Hepatocyte (in vitro differentiated cells): ENCODE results near the gene RASD2. TPM values are rescaled to one million over a fixed set of nuclear protein-coding genes. Genes with fewer than 3 reads are reported as not detected.

ENCODE experiments used
- DNase-seq: peaks from one replicate; pipeline ENCODE4 v3.0.0-alpha.2; 2016; ENCODE audit warnings: low spot score
- H2AFZ ChIP-seq: fragments of 200-600 bp; sonication (generic); 2 replicates; pipeline ENCODE4 v1.6.0; 2016; ENCODE audit warnings: antibody characterized with exemption, mild to moderate bottlenecking
- H3K27ac ChIP-seq: fragments of 200-600 bp; sonication (generic); 2 replicates; pipeline ENCODE4 v1.5.1; 2016; ENCODE audit warnings: mild to moderate bottlenecking
- H3K27me3 ChIP-seq: fragments of 200-600 bp; sonication (generic); 2 replicates; pipeline ENCODE4 v1.6.1; 2016
- H3K36me3 ChIP-seq: fragments of 200-600 bp; sonication (generic); replicated peaks from 2 replicates; pipeline ENCODE4 v1.5.1; 2016; ENCODE audit warnings: low read depth; ENCODE audit not compliant: insufficient read depth
- H3K4me1 ChIP-seq: fragments of 200-600 bp; sonication (generic); 2 replicates; pipeline ENCODE4 v1.5.1; 2016; ENCODE audit warnings: mild to moderate bottlenecking, moderate library complexity; ENCODE audit not compliant: insufficient read depth
- H3K4me2 ChIP-seq: fragments of 200-600 bp; sonication (generic); 2 replicates; pipeline ENCODE4 v1.6.0; 2016
- H3K4me3 ChIP-seq: fragments of 200-600 bp; sonication (generic); 2 replicates; pipeline ENCODE4 v1.5.1; 2016; ENCODE audit warnings: mild to moderate bottlenecking
- H3K79me2 ChIP-seq: fragments of 200-600 bp; sonication (generic); 2 replicates; pipeline ENCODE4 v1.6.0; 2017; ENCODE audit warnings: mild to moderate bottlenecking
- H3K9me2 ChIP-seq: fragments of 200-600 bp; sonication (generic); replicated peaks from 2 replicates; pipeline ENCODE4 v1.6.0; 2017; ENCODE audit warnings: mild to moderate bottlenecking; ENCODE audit not compliant: insufficient read depth
- H3K9me3 ChIP-seq: fragments of 200-600 bp; sonication (generic); 2 replicates; pipeline ENCODE4 v1.5.1; 2016; ENCODE audit warnings: low read depth, mild to moderate bottlenecking
- H4K20me1 ChIP-seq: fragments of 200-600 bp; sonication (generic); 2 replicates; pipeline ENCODE4 v1.6.0; 2016; ENCODE audit warnings: mild to moderate bottlenecking; ENCODE audit not compliant: insufficient read depth, poor library complexity, severe bottlenecking
- CTCF ChIP-seq: fragments of 200-600 bp; sonication (generic); IDR thresholded peaks from 2 replicates; pipeline ENCODE4 v1.5.1; 2016; ENCODE audit warnings: antibody characterized with exemption, mild to moderate bottlenecking; ENCODE audit not compliant: poor library complexity
- EZH2 ChIP-seq: fragments of 200-600 bp; sonication (generic); IDR thresholded peaks from 2 replicates; pipeline ENCODE4 v1.6.1; 2016; ENCODE audit warnings: antibody characterized with exemption, mild to moderate bottlenecking, borderline replicate concordance
- EZH2phosphoT487 ChIP-seq: fragments of 200-600 bp; sonication (generic); IDR thresholded peaks from one replicate; pipeline ENCODE4 v1.6.1; 2018; ENCODE audit warnings: antibody characterized with exemption, mild to moderate bottlenecking, low read depth, moderate library complexity; ENCODE audit not compliant: unreplicated experiment, severe bottlenecking
- WGBS: methylation state at CpG from one replicate; pipeline ENCODE4 v1.1.6; 2016; ENCODE audit warnings: low lambda C conversion rate; ENCODE audit errors: missing lambda C conversion rate; 5-methylcytosine and 5-hydroxymethylcytosine counted together
- polyA plus RNA-seq: library from polyadenylated mRNA; unstranded; fragments of >200 nt; fragmentation: Nextera tagmentation; extraction: Ambion mirVana; gene quantifications from 2 replicates; pipeline ENCODE4 v1.2.1, GENCODE V29; 2016
- total RNA-seq: library from RNA; depleted of rRNA; stranded (reverse); fragments of >200 nt; gene quantifications from 2 replicates; pipeline ENCODE4 v1.2.3, GENCODE V29; 2014

RASD2 gene
- total and polyA plus RNA-seq, 2 experiments from 2014 or later: 1.3 to 12.7 TPM

- no peak for TF ChIP-seq CTCF
- no peak for TF ChIP-seq EZH2
- no peak for TF ChIP-seq EZH2phosphoT487
- H3K27me3 ChIP-seq: no peaks in the 10 kb centered on the region
- no peaks in the 10 kb centered on the region for H3K79me2 ChIP-seq
- no peaks in the 10 kb centered on the region for H3K9me3 ChIP-seq
- no peak overlapping the region for H3K4me3 ChIP-seq
- H3K4me2 ChIP-seq: no peak overlapping the region
- no peak for DNase-seq
- H3K9me2 ChIP-seq: no peaks in the 10 kb centered on the region
- H3K27ac ChIP-seq: no peak overlapping the region
- H2AFZ ChIP-seq: no peak overlapping the region
- H4K20me1 ChIP-seq: no peaks in the 10 kb centered on the region
- H3K36me3 ChIP-seq: no peaks in the 10 kb centered on the region
- H3K4me1 ChIP-seq: peaks cover 3% of the 10 kb centered on the region
- WGBS: 93% methylated on average over 3 of the region's 3 CpGs
These were observed 18.1 kb downstream of the RASD2 start for GRCh38 chr22:35558719-35559118.

GRCh38 chr22:35559354-35560005, 18.8 kb downstream of the RASD2 start:
- no peaks in the 10 kb centered on the region for H3K27me3 ChIP-seq
- H3K79me2 ChIP-seq: no peaks in the 10 kb centered on the region
- H3K4me1 ChIP-seq: peaks cover 3% of the 10 kb centered on the region
- no peaks in the 10 kb centered on the region for H3K36me3 ChIP-seq
- DNase-seq: no peak
- TF ChIP-seq EZH2phosphoT487 (no peak), CTCF (no peak), EZH2 (no peak)
- WGBS: 86% methylated on average over 2 of the region's 2 CpGs
- H3K4me3 ChIP-seq: no peak overlapping the region
- H2AFZ ChIP-seq: no peak overlapping the region
- no peaks in the 10 kb centered on the region for H3K9me3 ChIP-seq
- no peak overlapping the region for H3K4me2 ChIP-seq
- no peaks in the 10 kb centered on the region for H4K20me1 ChIP-seq
- no peaks in the 10 kb centered on the region for H3K9me2 ChIP-seq
- no peak overlapping the region for H3K27ac ChIP-seq

- no peak overlapping the region for H3K4me2 ChIP-seq
- no peaks in the 10 kb centered on the region for H4K20me1 ChIP-seq
- no peak overlapping the region for H2AFZ ChIP-seq
- H3K36me3 ChIP-seq: no peaks in the 10 kb centered on the region
- TF ChIP-seq CTCF: no peak
- no peak for TF ChIP-seq EZH2phosphoT487
- no peak for TF ChIP-seq EZH2
- no peak overlapping the region for H3K27ac ChIP-seq
- H3K9me3 ChIP-seq: no peaks in the 10 kb centered on the region
- 78% methylated on average over 5 of the region's 5 CpGs for WGBS
- H3K27me3 ChIP-seq: no peaks in the 10 kb centered on the region
- H3K9me2 ChIP-seq: no peaks in the 10 kb centered on the region
- H3K4me1 ChIP-seq: peaks cover 3% of the 10 kb centered on the region
- DNase-seq: no peak
- H3K79me2 ChIP-seq: no peaks in the 10 kb centered on the region
- no peak overlapping the region for H3K4me3 ChIP-seq
These were observed 19.7 kb downstream of the RASD2 start for GRCh38 chr22:35560366-35560765.

- Histone ChIP-seq H3K27ac (no peak overlapping the region), H3K27me3 (no peaks in the 10 kb centered on the region), H3K4me2 (no peak overlapping the region), H3K4me3 (no peak overlapping the region), H3K9me2 (no peaks in the 10 kb centered on the region), H4K20me1 (no peaks in the 10 kb centered on the region), H3K79me2 (no peaks in the 10 kb centered on the region), H3K9me3 (no peaks in the 10 kb centered on the region), H3K36me3 (no peaks in the 10 kb centered on the region), H2AFZ (no peak overlapping the region), H3K4me1 (peaks cover 3% of the 10 kb centered on the region)
- no peak for TF ChIP-seq CTCF
- no peak for TF ChIP-seq EZH2
- TF ChIP-seq EZH2phosphoT487: no peak
- DNase-seq: no peak
- WGBS: 100% methylated on average over 1 of the region's 1 CpG
These were observed 20.2 kb downstream of the RASD2 start for GRCh38 chr22:35560824-35561223.
